ENCODE data around the gene GUCY1A1.

- no peak for TF ChIP-seq GATA2 (IDR thresholded peaks at IDR 0.05; ENCODE audit: low read depth, low read length)
- TF ChIP-seq GATA3 (IDR thresholded peaks at IDR 0.05; ENCODE audit: low read depth, low read length): no peak
Observed at GRCh38 chr4:155751569-155751968, 84.9 kb downstream of the GUCY1A1 start.
